BE2C (cell line): Measurements from ENCODE around the gene ENKD1.

Experiments used
- DNase-seq: peaks from one replicate; pipeline ENCODE4 v3.0.0-alpha.2; 2020
- H3K27me3 ChIP-seq: fragments of 250-450 bp; sonication (Bioruptor Pico); 2 replicates; pipeline ENCODE4 v1.5.1; 2020; ENCODE audit warnings: mild to moderate bottlenecking
- H3K36me3 ChIP-seq: fragments of 250-450 bp; sonication (Bioruptor Pico); 2 replicates; pipeline ENCODE4 v1.5.1; 2020; ENCODE audit warnings: mild to moderate bottlenecking
- H3K4me1 ChIP-seq: fragments of 250-450 bp; sonication (Bioruptor Pico); 2 replicates; pipeline ENCODE4 v1.5.1; 2020
- H3K4me3 ChIP-seq: 2 replicates; pipeline ENCODE4 v1.5.1; 2011; ENCODE audit warnings: low read depth, low read length
- H3K9me3 ChIP-seq: fragments of 250-450 bp; sonication (Bioruptor Pico); 2 replicates; pipeline ENCODE4 v1.5.1; 2020
- CTCF ChIP-seq: IDR thresholded peaks from 2 replicates; pipeline ENCODE4 v1.5.1; 2012; ENCODE audit warnings: mild to moderate bottlenecking, low read depth, low read length

Gene ENKD1

GRCh38 chr16:67663151-67663876 is 3.2 kb downstream of the ENKD1 start:
- Histone ChIP-seq H3K36me3 (no peaks in the 10 kb centered on the region; the same call in 1 of the 2 replicates), H3K9me3 (no peaks in the 10 kb centered on the region), H3K4me3 (no peak overlapping the region), H3K27me3 (no peaks in the 10 kb centered on the region), H3K4me1 (peaks cover 5% of the 10 kb centered on the region)
- peak; percentile 37; the same call in 1 of the 2 replicates for TF ChIP-seq CTCF
- DNase-seq, result peak; percentile 68

GRCh38 chr16:67662653-67663010 is 3.9 kb downstream of the ENKD1 start:
- no peak for TF ChIP-seq CTCF
- Histone ChIP-seq H3K9me3 (no peaks in the 10 kb centered on the region), H3K27me3 (no peaks in the 10 kb centered on the region), H3K4me1 (peaks cover 3% of the 10 kb centered on the region), H3K36me3 (no peaks in the 10 kb centered on the region; the same call in 1 of the 2 replicates), H3K4me3 (no peak overlapping the region)
- DNase-seq, result no peak

GRCh38 chr16:67661886-67662652 is 4.5 kb downstream of the ENKD1 start:
- Histone ChIP-seq H3K9me3 (no peaks in the 10 kb centered on the region), H3K36me3 (no peaks in the 10 kb centered on the region; the same call in 1 of the 2 replicates), H3K4me3 (no peak overlapping the region), H3K4me1 (no peaks in the 10 kb centered on the region; the same call in 1 of the 2 replicates), H3K27me3 (no peaks in the 10 kb centered on the region)
- peak; percentile 17 for DNase-seq
- TF ChIP-seq CTCF, result no peak

- no peaks in the 10 kb centered on the region for H3K9me3 ChIP-seq
- peak; percentile 40 for DNase-seq
- H3K4me3 ChIP-seq, result peak overlapping the region; percentile 96
- H3K27me3 ChIP-seq, result no peaks in the 10 kb centered on the region
- H3K36me3 ChIP-seq, result peaks cover 1% of the 10 kb centered on the region
- TF ChIP-seq CTCF, result no peak
- no peaks in the 10 kb centered on the region; the same call in 1 of the 2 replicates for H3K4me1 ChIP-seq
These were observed 5.3 kb downstream of the ENKD1 start for GRCh38 chr16:67661101-67661761.

DNA sequence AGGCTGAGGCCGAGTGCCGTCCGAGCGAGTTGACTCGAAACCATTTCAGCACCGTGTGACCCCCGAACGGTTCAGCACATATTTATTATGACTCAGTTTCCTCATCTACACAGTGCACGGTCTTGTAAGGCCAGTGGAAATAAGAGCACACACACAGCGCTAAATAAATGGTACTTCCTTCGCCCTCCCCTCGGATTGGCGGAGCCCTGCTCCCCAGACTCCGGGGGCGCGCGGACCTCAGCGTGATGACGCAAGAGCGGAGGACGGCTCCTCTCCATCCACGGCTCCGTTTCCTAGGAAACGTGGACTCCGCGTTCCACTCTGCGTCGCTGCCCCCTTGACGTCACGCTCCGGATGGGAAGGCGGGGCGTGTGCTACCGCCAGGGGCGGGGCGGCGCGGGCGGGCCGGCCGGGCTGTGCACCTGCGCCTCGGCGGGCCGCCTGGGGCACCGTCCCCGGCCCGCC is 6.0 kb downstream of the ENKD1 start, which contains the start of gene PARD6A:
TSS of gene PARD6A (plus strand) at position 397 of the 465 bp plus-strand sequence. CDS start 79 bp downstream, outside the sequence.
- no peaks in the 10 kb centered on the region for H3K9me3 ChIP-seq
- peaks cover 6% of the 10 kb centered on the region for H3K36me3 ChIP-seq
- no peaks in the 10 kb centered on the region for H3K27me3 ChIP-seq
- H3K4me1 ChIP-seq, result no peaks in the 10 kb centered on the region; the same call in 1 of the 2 replicates
- peak within 1 kb of the TSS; percentile 96 for H3K4me3 ChIP-seq
- no peak for TF ChIP-seq CTCF
- peak; percentile 98 for DNase-seq
